SKM-1 (cell line): ENCODE data around the gene ANKRD24.
"Not testable (repeated sequence)": the region's sequence is repeated elsewhere in the genome, so short reads cannot be mapped to it uniquely, and the experiment has no call there.

Experiments
- DNase-seq: peaks from one replicate; lab custom pipeline; 2025; ENCODE audit not compliant: unreplicated experiment; lab: John Stamatoyannopoulos, UW

Gene ANKRD24

DNA sequence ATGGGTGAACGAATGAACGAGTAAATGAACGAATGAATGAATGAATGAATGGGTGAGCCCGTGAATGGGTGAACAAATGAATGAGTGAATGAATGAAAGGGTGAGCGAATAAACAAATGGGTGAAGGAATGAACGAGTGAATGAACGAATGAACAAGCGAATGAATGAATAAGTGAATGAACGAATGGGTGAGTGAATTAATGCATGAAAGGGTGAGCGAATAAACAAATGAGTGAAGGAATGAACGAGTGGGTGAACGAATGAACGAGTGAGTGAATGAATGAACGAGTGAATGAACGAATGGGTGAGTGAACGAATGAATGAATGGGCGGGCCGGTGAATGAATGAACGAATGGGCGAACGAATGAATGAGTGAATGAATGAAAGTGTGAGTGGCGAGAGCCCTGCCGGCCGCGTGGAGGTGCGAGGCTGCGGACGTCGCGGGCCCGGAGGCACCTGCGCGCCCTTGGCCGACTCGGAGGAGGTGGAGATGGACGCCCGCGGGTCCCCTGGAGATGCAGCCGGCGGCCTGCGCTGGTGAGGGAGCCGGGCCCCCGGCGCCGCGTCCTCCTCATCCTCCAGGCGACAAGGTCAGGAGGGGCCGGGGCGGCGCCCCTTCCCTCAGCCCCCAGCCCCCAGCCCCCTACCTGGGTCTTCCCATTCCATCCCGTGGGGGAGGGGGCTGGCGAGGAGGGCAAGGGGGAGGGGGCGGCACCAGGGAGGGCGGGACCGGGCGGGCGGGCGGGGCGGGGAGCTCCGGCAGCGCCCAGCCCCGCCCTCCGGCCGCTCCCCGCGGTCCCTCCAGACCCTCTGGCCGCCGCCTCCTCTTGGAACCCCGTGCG, 15.4 kb downstream of the ANKRD24 start:
- no peak for DNase-seq

DNA sequence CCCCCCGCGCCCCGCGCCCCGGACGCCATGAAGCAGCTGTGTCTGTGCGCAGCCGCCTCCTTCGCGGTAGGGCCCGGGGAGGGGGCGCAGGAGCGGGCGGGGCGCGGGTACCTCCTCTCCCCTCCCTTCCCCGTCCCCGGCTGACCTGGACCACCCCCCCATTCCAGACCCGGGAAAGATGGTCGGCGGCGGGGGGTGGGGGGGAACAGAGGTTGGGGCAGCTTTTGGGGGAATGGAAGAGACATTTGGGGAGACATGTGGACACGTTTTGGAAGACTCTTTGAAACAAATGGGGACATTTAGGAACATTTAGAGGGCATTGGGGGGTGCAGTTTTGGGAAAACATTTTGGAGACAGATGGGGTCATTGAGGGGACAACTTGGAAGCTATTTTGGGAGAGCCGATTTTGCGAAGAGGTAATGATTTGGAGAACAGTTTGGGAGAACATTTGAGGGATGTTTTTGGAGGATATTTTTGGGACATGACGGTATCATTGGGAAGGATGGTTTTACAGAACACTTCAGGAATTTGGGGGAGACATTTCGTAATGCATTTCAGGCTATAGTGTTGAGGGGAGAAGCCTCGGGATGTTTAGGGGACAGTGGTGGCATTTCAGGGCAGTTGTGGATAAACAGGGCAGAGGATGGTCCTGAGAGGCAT, 16.1 kb downstream of the ANKRD24 start:
- DNase-seq = no peak

DNA sequence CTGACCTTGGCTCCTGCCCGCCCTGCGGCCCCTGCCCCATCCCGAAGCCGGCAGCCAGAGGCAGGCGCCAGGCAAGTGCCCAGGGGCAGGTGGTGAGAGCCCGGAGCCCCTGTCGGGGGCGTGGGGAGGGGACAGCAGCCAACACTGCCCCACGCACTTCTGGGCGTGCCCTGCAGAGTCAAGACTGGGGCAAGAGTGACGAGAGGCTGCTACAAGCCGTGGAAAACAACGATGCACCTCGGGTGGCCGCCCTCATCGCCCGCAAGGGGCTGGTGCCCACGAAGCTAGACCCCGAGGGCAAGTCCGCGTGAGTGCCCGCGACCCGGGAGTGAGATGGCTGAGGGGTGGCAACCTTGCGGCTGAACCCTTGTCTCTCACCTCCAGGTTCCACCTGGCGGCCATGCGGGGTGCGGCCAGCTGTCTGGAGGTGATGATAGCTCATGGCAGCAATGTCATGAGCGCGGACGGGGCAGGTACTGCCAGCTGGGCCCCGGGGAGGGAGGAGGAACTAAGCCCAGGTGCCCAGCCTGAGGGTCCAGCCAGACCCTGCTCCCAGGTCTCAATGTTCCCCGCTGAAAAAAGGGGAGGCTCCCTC, 17.3 kb downstream of the ANKRD24 start:
- DNase-seq = no peak

DNA sequence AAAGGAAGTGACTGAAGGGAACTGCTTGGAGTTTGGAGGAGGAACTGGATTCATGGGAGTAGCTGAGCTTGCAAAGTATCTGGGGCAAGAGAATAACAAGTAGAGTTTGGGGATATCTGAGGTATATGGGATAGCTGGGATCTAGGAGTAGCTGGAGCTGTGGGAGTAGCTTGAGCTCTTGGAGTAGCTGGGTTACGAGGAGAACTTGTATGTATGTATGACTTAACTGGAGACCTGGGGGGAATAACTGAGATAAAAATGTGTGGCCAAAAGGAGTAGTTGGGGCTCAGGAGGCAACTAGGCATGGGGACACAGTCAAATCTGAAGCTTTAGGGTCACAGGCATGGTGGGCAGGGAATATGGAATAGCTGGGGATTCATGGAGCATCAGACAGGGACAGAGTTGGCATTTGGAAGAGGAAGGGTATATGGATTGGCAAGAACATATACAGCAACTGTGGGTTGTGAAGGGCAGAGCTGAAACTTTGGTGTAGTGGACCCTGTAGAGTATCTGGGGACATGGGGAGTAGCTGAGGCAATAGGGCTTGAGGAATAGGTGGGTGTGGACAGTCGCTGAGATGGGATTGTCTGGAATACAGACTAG, 18.6 kb downstream of the ANKRD24 start:
- no peak for DNase-seq

DNA sequence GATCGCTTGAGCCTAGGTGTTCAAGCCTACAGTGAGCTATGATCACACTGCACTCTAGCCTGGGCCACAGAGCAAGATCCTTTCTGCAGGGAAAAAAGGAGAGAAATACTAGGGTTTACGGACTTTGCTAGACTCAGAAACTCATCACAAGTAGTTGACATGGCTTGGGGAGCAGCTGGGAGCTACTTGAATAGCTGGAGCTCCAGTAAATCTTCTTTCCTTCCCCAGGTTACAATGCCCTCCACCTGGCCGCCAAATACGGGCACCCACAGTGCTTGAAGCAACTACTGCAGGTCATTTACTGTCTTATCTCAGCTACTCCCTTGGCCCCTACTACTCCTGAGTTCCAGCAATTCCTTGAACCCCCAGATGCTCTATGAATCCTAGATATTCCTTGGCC, 19.3 kb downstream of the ANKRD24 start:
- DNase-seq = no peak

DNA sequence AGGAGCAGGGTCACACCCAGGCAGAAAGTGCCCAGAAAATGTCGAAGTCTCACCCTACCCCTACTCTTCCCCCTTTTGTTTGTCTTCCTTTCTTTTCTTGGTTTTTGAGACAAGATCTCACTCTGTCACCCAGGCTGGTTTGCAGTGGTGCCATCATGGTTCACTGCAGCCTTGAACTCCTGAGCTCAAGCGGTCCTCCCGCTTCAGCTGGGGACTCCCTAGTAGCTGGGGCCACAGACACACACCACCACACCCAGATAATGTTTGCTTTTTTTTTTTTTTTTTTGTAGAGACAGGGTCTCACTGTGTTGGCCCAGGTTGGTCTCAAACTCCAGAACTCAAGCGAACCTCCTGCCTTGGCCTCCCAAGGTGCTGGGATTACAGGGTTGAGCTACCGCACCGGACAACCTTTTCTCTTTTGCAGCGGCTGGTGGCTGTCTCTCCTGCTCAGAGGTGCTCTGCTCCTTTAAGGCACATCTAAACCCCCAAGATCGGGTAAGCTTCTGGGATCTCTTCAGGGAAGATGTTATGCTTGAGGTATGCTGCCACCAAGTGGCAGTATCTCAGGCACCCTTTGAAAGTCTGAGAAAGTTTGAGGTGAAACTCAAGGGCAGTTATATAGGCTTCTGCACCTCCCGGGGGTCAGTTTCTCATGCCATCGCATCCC, 24.5 kb downstream of the ANKRD24 start:
- no peak for DNase-seq

DNA sequence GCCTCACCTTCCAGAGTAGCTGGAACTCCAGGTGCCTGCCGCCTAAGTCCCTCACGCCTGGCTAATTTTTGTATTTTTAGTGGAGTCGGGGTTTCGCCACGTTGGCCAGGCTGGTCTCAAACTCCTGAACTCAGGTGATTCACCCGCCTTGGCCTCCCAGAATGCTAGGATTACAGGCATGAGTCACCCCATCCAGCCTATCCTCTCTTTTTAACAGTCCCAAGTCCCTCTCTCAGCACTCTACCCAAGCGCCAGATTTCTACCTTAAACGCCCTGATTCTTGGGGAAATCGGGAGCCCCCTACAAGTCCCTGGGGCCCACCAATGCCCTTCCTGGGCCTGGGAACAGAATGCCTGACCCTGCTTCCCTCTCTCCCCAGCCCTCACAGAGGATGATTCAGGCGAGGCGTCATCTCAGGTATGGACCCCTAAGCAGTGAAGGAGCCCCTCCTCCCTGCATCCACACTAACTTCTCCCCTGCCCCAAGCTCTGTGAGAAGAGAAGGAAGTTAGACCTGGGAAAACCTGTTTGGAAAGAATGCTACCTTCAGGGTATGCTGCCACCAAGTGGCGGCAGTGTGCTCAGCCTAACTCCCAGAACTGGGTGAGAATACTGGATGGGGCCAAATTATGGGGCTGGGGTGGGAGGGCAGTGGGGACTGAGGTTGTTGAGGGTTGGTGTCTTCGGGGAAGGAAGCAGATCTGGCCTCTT, 26.1 kb downstream of the ANKRD24 start:
- DNase-seq = no peak

DNA sequence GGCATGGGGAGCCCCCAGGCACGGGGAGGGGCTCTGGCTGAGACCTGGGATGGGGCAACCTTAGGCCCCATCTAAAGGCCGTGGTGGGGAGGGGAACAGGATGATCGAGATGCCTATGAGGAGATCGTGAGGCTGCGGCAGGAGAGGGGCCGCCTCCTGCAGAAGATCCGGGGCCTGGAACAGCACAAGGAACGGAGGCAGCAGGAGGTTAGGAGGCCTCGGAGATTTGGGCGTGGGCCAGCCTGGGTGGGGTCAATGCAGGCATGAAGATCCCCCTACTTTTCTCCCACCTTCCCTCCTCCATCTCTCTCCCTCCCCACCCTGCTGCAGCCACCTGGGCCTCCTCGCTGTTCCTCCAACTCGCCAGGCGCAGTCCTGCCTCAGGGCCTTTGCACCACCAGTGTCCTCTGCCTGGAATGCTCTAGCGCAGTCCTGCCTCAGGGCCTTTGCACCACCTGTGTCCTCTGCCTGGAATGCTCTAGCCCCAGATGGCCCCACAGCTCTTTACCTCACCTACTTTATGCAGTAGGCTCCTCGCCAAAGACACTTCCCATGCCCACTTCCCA, 27.8 kb downstream of the ANKRD24 start:
- no peak for DNase-seq

DNA sequence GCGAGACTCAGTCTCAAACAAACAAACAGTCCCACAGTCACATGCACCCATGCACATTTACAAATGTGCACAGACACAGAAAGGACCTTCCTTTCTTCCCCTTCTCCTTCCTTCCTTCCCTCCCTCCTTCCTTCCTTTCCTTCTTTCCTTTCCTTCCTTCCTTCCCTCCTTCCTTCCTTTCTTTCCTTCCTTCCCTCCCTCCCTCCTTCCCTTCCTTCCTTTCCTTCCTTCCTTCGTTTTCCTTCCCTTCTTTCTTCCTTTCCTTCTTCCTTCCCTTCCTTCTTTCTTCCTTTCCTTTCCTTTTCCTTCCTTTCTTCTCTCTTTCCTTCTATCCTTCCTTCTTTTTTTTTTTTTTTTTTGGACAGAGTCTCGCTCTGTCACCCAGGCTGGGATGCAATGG, 30.6 kb downstream of the ANKRD24 start:
- no peak for DNase-seq

DNA sequence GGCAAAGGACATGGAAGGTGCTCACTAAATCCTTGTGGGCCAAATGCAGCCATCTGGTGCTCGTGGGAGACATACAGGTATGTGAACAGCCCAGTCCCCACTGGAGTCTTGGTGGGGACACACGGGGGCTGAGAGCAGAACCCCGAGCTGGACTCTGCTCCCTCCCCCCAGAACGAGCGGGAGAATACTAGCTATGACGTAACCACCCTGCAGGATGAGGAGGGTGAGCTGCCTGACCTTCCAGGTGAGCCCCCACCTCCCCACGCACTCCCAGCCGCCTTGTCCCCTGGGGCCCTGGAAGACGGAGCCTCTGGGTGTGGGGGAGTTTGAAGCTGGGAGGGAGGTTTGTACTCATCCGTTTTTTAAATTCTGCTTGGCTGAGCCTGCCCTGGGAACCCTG, 33.3 kb downstream of the ANKRD24 start:
- no peak for DNase-seq

DNA sequence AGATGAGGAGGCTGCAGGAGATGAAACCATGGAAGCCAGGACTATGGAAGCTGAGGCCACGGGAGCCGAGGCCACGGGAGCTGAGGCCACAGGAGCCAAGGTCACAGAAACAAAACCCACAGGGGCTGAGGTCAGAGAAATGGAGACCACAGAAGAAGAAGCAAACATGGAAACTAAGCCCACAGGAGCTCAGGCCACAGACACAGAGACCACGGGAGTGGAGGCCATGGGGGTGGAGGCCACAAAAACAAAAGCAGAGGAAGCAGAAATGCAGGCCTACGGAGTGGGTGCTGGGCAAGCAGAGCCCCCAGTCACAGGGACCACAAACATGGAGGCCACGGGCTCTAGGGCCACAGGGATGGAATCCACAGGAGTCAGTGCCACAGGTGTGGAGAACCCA, 34.4 kb downstream of the ANKRD24 start:
- DNase-seq = no peak

DNA sequence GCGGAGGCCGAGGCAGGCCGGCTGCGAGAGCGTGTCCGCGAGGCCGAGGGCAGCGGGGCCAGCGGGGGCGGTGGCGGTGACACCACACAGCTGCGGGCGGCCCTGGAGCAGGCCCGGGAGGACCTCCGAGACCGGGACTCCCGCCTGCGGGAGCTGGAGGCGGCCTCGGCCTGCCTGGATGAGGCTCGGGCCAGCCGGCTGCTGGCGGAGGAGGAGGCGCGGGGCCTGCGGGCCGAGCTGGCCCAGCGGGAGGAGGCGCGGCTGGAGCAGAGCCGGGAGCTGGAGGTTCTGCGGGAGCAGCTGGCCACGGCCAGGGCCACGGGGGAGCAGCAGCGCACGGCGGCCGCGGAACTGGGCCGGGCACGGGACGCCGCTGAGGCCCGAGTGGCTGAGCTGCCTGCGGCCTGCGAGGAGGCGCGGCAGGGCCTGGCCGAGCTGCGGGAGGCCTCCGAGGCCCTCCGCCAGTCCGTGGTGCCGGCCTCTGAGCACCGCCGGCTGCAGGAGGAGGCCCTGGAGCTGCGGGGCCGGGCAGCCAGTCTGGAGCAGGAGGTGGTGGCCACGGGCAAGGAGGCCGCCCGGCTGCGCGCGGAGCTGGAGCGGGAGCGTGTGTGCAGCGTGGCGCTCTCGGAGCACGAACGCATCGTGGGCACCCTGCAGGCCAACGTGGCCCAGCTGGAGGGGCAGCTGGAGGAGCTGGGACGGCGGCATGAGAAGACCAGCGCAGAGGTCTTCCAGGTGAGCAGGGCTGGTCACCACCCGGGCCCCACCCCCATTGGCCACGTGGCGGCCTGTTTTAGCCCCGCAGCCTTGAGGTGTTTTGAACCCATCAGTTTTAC, 35.2 kb downstream of the ANKRD24 start:
- DNase-seq = no peak

DNA sequence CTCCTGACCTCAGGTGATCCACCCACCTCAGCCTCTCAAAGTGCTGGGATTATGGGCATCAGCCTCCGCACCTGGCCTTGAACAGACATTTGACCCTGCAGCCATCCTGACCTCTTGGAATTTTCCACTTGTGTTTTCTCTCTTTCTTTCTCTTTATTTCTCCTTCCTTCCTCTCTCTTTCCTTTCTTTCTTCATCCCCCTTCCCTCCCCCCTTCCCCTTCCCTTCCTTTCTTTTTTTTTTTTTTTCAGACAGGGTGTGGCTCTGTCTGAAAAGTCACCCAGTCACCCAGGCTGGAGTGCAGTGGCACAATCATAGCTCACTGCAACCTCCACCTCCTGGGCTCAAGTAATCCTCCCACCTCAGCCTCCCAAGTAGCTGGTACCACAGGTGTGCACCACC, 36.0 kb downstream of the ANKRD24 start:
- DNase-seq = not testable (repeated sequence)

DNA sequence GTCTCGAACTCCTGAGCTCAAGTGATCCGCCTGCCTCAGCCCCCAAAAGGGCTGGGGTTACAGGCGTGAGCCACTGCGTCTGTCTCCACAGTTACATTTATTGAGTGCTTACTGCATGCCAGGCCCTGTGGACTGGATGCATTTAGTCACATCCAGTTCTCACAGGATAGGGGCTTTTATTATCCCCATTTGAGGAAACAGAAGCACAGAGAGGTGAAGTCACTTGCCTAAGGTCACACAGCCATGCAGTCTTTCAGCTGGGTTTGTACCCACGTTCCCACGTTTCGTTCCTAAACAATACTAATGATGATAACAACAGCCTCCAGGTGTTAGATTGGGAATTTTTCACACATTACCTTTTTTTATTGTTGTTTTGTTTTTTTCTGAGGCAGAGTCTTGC, 37.7 kb downstream of the ANKRD24 start:
- no peak for DNase-seq

DNA sequence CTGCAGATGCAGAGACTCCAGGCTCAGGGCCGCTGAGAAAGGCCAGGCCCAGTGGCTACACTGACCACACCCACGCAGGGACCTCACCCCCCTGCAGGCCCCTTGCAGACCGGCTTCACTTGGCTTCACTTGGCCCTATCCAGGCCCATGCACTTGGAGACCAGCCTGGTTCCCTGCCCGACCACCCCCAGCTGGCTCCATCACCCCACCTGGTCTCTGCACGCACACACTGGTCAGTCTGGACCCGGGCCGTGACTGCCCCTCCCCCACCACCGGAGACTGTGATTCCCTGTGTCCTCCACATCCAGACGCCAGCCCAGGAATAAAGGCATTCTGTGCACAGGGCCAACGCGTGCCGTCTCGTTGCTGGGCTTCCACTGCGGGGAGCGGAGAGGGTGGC, 42.0 kb downstream of the ANKRD24 start:
- DNase-seq = no peak

DNA sequence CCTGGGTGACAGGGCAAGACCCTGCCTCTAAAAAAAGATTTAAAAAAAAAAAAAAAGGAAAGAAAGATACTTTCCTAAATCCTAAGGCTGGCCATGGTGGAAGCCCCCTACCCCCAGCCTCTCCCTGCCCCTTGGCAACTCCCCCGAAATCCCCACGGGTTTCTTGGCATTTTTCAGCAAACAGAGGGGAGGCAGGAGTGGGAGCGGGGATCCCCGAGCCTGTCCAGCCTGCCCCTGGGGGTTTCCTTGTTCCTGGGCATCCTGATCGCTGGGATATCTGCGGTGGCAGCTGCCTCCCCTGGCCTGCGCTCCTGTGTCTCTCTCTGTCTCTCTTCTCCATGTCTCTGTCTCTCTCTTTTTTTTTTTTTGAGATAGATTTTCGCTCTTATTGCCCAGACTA, 43.4 kb downstream of the ANKRD24 start:
- DNase-seq = no peak

DNA sequence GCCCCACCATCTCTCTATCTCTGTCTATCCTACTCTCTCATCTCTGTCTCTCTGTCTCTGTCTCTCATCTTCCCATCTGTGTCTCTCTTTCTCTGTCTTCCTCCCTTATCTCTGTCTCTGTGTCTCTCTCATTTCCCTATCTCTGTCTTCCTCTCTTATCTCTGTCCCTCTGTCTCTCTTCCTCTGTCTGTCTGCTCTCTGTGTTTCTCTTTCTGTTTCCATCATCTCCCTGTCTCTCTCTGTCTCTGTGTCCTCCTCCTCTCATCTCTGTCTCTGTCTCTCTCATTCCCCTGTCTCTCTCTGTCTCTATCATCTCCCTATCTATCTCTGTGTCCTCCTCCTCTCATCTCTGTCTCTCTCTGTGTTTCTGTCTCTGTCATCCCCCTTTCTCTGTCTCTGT, 45.3 kb downstream of the ANKRD24 start:
- no peak for DNase-seq

DNA sequence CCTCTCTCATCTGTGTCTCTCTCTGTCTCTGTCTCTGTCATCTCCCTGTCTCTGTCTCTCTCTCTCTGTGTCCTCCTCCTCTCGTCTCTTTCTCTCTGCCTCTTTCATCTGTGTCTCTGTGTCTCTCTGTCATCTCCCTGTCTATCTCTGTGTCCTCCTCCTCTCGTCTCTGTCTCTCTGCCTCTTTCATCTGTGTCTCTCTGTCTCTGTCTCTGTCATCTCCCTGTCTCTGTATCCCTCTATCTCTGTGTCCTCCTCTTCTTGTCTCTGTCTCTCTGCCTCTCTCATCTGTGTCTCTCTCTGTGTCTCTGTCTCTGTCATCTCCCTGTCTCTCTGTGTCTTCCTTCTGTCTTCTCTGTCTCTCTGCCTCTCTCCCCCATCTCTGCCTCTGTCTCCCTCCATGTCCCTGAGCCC, 46.3 kb downstream of the ANKRD24 start:
- DNase-seq = no peak

DNA sequence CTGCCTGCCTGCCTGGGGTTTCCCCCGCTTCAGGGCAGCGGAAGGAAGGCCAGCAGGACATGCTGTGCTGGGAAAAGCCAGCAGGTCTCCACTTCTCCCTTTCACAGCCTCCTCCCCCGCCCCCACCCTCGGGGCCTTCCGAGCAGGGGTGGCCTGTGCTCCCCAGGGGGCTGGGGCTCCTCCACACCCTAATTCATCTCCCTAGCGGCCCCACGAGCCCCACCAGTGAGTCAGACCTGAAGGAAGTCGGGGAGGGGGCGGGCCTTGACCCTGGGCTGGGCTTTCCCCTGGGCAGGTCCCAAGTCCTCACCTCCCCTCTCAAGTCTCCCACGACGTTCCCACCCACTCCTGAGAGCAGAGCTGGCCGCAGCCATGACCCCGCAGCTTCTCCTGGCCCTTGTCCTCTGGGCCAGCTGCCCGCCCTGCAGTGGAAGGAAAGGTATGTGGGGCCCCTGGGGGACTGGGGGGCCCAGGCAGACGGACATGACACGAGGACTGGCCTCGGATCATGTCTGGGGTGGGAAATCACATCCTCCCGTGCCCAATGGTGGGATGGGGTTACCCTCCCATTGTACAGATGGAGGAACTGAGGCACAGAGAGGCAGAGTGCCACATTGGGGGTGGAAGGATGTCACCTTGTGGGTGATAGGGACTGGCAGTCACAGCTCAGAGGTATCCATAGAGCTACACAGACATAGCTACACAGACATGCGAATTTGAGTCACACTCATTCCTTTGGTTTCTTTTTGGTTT, 46.9 kb downstream of the ANKRD24 start, which contains the start of gene EBI3:
Gene EBI3, plus strand, starts transcription at position 345 of the 753 bp plus-strand sequence. Its CDS starts 28 bp downstream, at position 373.
- DNase-seq = no peak
